ENCODE data around the gene PLCH2.
"Not testable (repeated sequence)": the region's sequence is repeated elsewhere in the genome, so short reads cannot be mapped to it uniquely, and the experiment has no call there.

PLCH2 gene

GRCh38 chr1:2459102-2459753, 16.9 kb upstream of the PLCH2 start:
- not testable (repeated sequence) for H3K9me3 ChIP-seq (ENCODE audit: control insufficient read depth in 2 of 2, low read length in 2 of 2); H3K9ac ChIP-seq (ENCODE audit: low read depth in 1 of 2, low read length in 2 of 2); H3K4me3 ChIP-seq (ENCODE audit: low read length in 2 of 2); H3K36me3 ChIP-seq (ENCODE audit: control insufficient read depth in 2 of 2, insufficient read depth in 2 of 2, low read length in 2 of 2); H3K4me1 ChIP-seq (ENCODE audit: control insufficient read depth in 2 of 2, insufficient read depth in 2 of 2, low read length in 2 of 2); H3K27ac ChIP-seq (ENCODE audit: low read depth in 2 of 2, low read length in 2 of 2); H3K27me3 ChIP-seq (ENCODE audit: control insufficient read depth in 2 of 2, insufficient read depth in 2 of 2, low read length in 2 of 2)

- Histone ChIP-seq H3K4me3 (ENCODE audit: low read length in 2 of 2) (no peak overlapping the region), H3K4me1 (ENCODE audit: control insufficient read depth in 2 of 2, insufficient read depth in 2 of 2, low read length in 2 of 2) (no peaks in the 10 kb centered on the region), H3K9me3 (ENCODE audit: control insufficient read depth in 2 of 2, low read length in 2 of 2) (no peaks in the 10 kb centered on the region), H3K27ac (ENCODE audit: low read depth in 2 of 2, low read length in 2 of 2) (no peak overlapping the region), H3K36me3 (ENCODE audit: control insufficient read depth in 2 of 2, insufficient read depth in 2 of 2, low read length in 2 of 2) (no peaks in the 10 kb centered on the region), H3K9ac (ENCODE audit: low read depth in 1 of 2, low read length in 2 of 2) (no peak overlapping the region), H3K27me3 (ENCODE audit: control insufficient read depth in 2 of 2, insufficient read depth in 2 of 2, low read length in 2 of 2) (no peaks in the 10 kb centered on the region)
Measured at GRCh38 chr1:2459757-2460156, 16.3 kb upstream of the PLCH2 start.

- no peak overlapping the region for H3K9ac ChIP-seq (ENCODE audit: low read depth in 1 of 2, low read length in 2 of 2)
- no peak overlapping the region for H3K27ac ChIP-seq (ENCODE audit: low read depth in 2 of 2, low read length in 2 of 2)
- H3K27me3 ChIP-seq (ENCODE audit: control insufficient read depth in 2 of 2, insufficient read depth in 2 of 2, low read length in 2 of 2): no peaks in the 10 kb centered on the region
Measured at GRCh38 chr1:2460203-2460602, 15.9 kb upstream of the PLCH2 start.

GRCh38 chr1:2460996-2461751, 14.9 kb upstream of the PLCH2 start:
- no peaks in the 10 kb centered on the region for H3K27me3 ChIP-seq (ENCODE audit: control insufficient read depth in 2 of 2, insufficient read depth in 2 of 2, low read length in 2 of 2)
- no peak overlapping the region for H3K9ac ChIP-seq (ENCODE audit: low read depth in 1 of 2, low read length in 2 of 2)
- no peak overlapping the region for H3K27ac ChIP-seq (ENCODE audit: low read depth in 2 of 2, low read length in 2 of 2)

More at GRCh38 chr1:2460203-2460602, 15.9 kb upstream of the PLCH2 start:
- Histone ChIP-seq H3K9me3 (ENCODE audit: control insufficient read depth in 2 of 2, low read length in 2 of 2) (no peaks in the 10 kb centered on the region), H3K36me3 (ENCODE audit: control insufficient read depth in 2 of 2, insufficient read depth in 2 of 2, low read length in 2 of 2) (no peaks in the 10 kb centered on the region), H3K4me3 (ENCODE audit: low read length in 2 of 2) (no peak overlapping the region), H3K4me1 (ENCODE audit: control insufficient read depth in 2 of 2, insufficient read depth in 2 of 2, low read length in 2 of 2) (no peaks in the 10 kb centered on the region)

GRCh38 chr1:2462819-2463218, 13.3 kb upstream of the PLCH2 start:
- no peaks in the 10 kb centered on the region for H3K36me3 ChIP-seq (ENCODE audit: control insufficient read depth in 2 of 2, insufficient read depth in 2 of 2, low read length in 2 of 2)
- no peaks in the 10 kb centered on the region for H3K27me3 ChIP-seq (ENCODE audit: control insufficient read depth in 2 of 2, insufficient read depth in 2 of 2, low read length in 2 of 2)
- no peak overlapping the region for H3K4me3 ChIP-seq (ENCODE audit: low read length in 2 of 2)
- H3K4me1 ChIP-seq (ENCODE audit: control insufficient read depth in 2 of 2, insufficient read depth in 2 of 2, low read length in 2 of 2): no peaks in the 10 kb centered on the region
- H3K9me3 ChIP-seq (ENCODE audit: control insufficient read depth in 2 of 2, low read length in 2 of 2): no peaks in the 10 kb centered on the region
- H3K9ac ChIP-seq (ENCODE audit: low read depth in 1 of 2, low read length in 2 of 2): no peak overlapping the region
- no peak overlapping the region for H3K27ac ChIP-seq (ENCODE audit: low read depth in 2 of 2, low read length in 2 of 2)

More at GRCh38 chr1:2460996-2461751, 14.9 kb upstream of the PLCH2 start:
- Histone ChIP-seq H3K4me3 (ENCODE audit: low read length in 2 of 2) (no peak overlapping the region), H3K36me3 (ENCODE audit: control insufficient read depth in 2 of 2, insufficient read depth in 2 of 2, low read length in 2 of 2) (no peaks in the 10 kb centered on the region), H3K9me3 (ENCODE audit: control insufficient read depth in 2 of 2, low read length in 2 of 2) (no peaks in the 10 kb centered on the region), H3K4me1 (ENCODE audit: control insufficient read depth in 2 of 2, insufficient read depth in 2 of 2, low read length in 2 of 2) (no peaks in the 10 kb centered on the region)

- no peak overlapping the region for H3K4me3 ChIP-seq (ENCODE audit: low read length in 2 of 2)
- no peaks in the 10 kb centered on the region for H3K36me3 ChIP-seq (ENCODE audit: control insufficient read depth in 2 of 2, insufficient read depth in 2 of 2, low read length in 2 of 2)
- H3K9ac ChIP-seq (ENCODE audit: low read depth in 1 of 2, low read length in 2 of 2): no peak overlapping the region
- no peaks in the 10 kb centered on the region for H3K9me3 ChIP-seq (ENCODE audit: control insufficient read depth in 2 of 2, low read length in 2 of 2)
- no peaks in the 10 kb centered on the region for H3K4me1 ChIP-seq (ENCODE audit: control insufficient read depth in 2 of 2, insufficient read depth in 2 of 2, low read length in 2 of 2)
- H3K27ac ChIP-seq (ENCODE audit: low read depth in 2 of 2, low read length in 2 of 2): no peak overlapping the region
- H3K27me3 ChIP-seq (ENCODE audit: control insufficient read depth in 2 of 2, insufficient read depth in 2 of 2, low read length in 2 of 2): no peaks in the 10 kb centered on the region
Measured at GRCh38 chr1:2463396-2463795, 12.7 kb upstream of the PLCH2 start.

- H3K36me3 ChIP-seq (ENCODE audit: control insufficient read depth in 2 of 2, insufficient read depth in 2 of 2, low read length in 2 of 2): no peaks in the 10 kb centered on the region
- H3K9me3 ChIP-seq (ENCODE audit: control insufficient read depth in 2 of 2, low read length in 2 of 2): no peaks in the 10 kb centered on the region
- H3K27me3 ChIP-seq (ENCODE audit: control insufficient read depth in 2 of 2, insufficient read depth in 2 of 2, low read length in 2 of 2): no peaks in the 10 kb centered on the region
- no peak overlapping the region for H3K4me3 ChIP-seq (ENCODE audit: low read length in 2 of 2)
- H3K27ac ChIP-seq (ENCODE audit: low read depth in 2 of 2, low read length in 2 of 2): no peak overlapping the region
- no peak overlapping the region for H3K9ac ChIP-seq (ENCODE audit: low read depth in 1 of 2, low read length in 2 of 2)
- no peaks in the 10 kb centered on the region for H3K4me1 ChIP-seq (ENCODE audit: control insufficient read depth in 2 of 2, insufficient read depth in 2 of 2, low read length in 2 of 2)
Measured at GRCh38 chr1:2465371-2466269, 10.5 kb upstream of the PLCH2 start.

GRCh38 chr1:2466270-2466665, 9.8 kb upstream of the PLCH2 start:
- H3K27me3 ChIP-seq (ENCODE audit: control insufficient read depth in 2 of 2, insufficient read depth in 2 of 2, low read length in 2 of 2): no peaks in the 10 kb centered on the region
- H3K4me3 ChIP-seq (ENCODE audit: low read length in 2 of 2): no peak overlapping the region
- no peak overlapping the region for H3K9ac ChIP-seq (ENCODE audit: low read depth in 1 of 2, low read length in 2 of 2)
- no peak overlapping the region for H3K27ac ChIP-seq (ENCODE audit: low read depth in 2 of 2, low read length in 2 of 2)
- H3K36me3 ChIP-seq (ENCODE audit: control insufficient read depth in 2 of 2, insufficient read depth in 2 of 2, low read length in 2 of 2): no peaks in the 10 kb centered on the region
- H3K4me1 ChIP-seq (ENCODE audit: control insufficient read depth in 2 of 2, insufficient read depth in 2 of 2, low read length in 2 of 2): no peaks in the 10 kb centered on the region
- H3K9me3 ChIP-seq (ENCODE audit: control insufficient read depth in 2 of 2, low read length in 2 of 2): no peaks in the 10 kb centered on the region

GRCh38 chr1:2466958-2467554, 9.0 kb upstream of the PLCH2 start:
- Histone ChIP-seq H3K4me1 (ENCODE audit: control insufficient read depth in 2 of 2, insufficient read depth in 2 of 2, low read length in 2 of 2) (no peaks in the 10 kb centered on the region), H3K36me3 (ENCODE audit: control insufficient read depth in 2 of 2, insufficient read depth in 2 of 2, low read length in 2 of 2) (no peaks in the 10 kb centered on the region), H3K27me3 (ENCODE audit: control insufficient read depth in 2 of 2, insufficient read depth in 2 of 2, low read length in 2 of 2) (no peaks in the 10 kb centered on the region), H3K27ac (ENCODE audit: low read depth in 2 of 2, low read length in 2 of 2) (no peak overlapping the region), H3K4me3 (ENCODE audit: low read length in 2 of 2) (no peak overlapping the region), H3K9ac (ENCODE audit: low read depth in 1 of 2, low read length in 2 of 2) (no peak overlapping the region), H3K9me3 (ENCODE audit: control insufficient read depth in 2 of 2, low read length in 2 of 2) (no peaks in the 10 kb centered on the region)
